ENCODE measurements around the gene KRT8. TPM values are rescaled to one million over a fixed set of nuclear protein-coding genes. Genes with fewer than 3 reads are reported as not detected.

KRT8 gene
- total RNA-seq, 2 experiments from 2014 or later = 0.26 to 0.41 TPM

DNA sequence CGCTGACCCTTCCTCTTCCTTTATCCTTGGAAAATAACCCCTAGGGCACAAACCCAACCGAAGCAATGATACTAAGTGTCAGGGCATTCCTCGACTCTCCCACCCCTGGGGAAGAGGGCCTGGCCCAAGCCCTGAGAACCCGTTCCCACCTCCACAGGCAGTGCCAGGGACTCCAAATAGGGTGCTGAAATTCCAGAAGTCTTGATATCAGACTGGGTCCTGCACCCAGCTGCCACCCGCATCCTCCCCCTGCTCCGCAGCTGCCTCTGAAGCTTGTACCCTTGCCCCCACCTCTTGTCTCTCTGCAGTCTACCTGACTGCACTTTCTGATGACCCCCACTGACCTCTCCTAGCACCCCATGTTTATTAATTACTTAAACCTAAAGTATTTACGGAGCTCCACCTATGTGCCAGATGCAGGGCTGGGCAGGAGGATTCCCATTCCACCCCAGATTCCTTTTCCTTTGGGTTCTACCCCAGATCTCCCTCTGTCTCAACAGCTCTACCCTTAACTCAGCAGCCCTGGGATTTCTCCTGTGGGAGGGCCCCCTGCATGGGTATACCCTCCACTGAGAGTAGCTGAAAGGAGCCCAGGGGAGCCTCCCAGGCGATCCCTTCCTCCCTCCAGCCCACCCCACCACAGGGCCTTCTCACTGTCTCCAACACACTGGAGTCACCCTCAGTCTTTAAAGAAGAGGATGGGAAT, 40.0 kb upstream of the KRT8 start:
- no peak overlapping the region for H3K27ac Mint-ChIP-seq
- CTCF ChIA-PET = interaction anchor here (0.8 kb wide), 1 partner anchor 36 kb away, joined by 4 read pairs; no protein-coding TSS in a partner anchor
- no peaks in the 10 kb centered on the region for H3K36me3 Mint-ChIP-seq
- H3K4me3 Mint-ChIP-seq = no peak overlapping the region
- no peak for DNase-seq
- peaks cover 2% of the 10 kb centered on the region for H3K4me1 Mint-ChIP-seq
- ATAC-seq = no peak
- peaks cover 32% of the 10 kb centered on the region for H3K27me3 Mint-ChIP-seq
- no peaks in the 10 kb centered on the region for H3K9me3 Mint-ChIP-seq (ENCODE audit: low read depth)

- Mint-ChIP-seq H3K27me3 (peaks cover 28% of the 10 kb centered on the region), H3K36me3 (no peaks in the 10 kb centered on the region), H3K4me3 (no peak overlapping the region), H3K9me3 (ENCODE audit: low read depth) (no peaks in the 10 kb centered on the region), H3K4me1 (no peaks in the 10 kb centered on the region), H3K27ac (no peak overlapping the region)
- ATAC-seq = no peak
- CTCF ChIA-PET = interaction anchor here (1.4 kb wide), 2 partner anchors 8 to 57 kb away, joined by 3 read pairs; no protein-coding TSS in a partner anchor
- no peak for DNase-seq
Measured at GRCh38 chr12:52942901-52943181, 38.0 kb upstream of the KRT8 start.

GRCh38 chr12:52942066-52942900, 37.4 kb upstream of the KRT8 start:
- H3K9me3 Mint-ChIP-seq (ENCODE audit: low read depth) = no peaks in the 10 kb centered on the region
- no peak for ATAC-seq
- no peak overlapping the region for H3K4me3 Mint-ChIP-seq
- H3K27me3 Mint-ChIP-seq = peaks cover 26% of the 10 kb centered on the region
- H3K36me3 Mint-ChIP-seq = no peaks in the 10 kb centered on the region
- CTCF ChIA-PET = interaction anchor here (1.3 to 1.4 kb wide), 3 partner anchors 9 to 57 kb away, joined by 3 to 7 read pairs (median 3); no protein-coding TSS in a partner anchor
- H3K27ac Mint-ChIP-seq = no peak overlapping the region
- no peaks in the 10 kb centered on the region for H3K4me1 Mint-ChIP-seq
- no peak for DNase-seq

DNA sequence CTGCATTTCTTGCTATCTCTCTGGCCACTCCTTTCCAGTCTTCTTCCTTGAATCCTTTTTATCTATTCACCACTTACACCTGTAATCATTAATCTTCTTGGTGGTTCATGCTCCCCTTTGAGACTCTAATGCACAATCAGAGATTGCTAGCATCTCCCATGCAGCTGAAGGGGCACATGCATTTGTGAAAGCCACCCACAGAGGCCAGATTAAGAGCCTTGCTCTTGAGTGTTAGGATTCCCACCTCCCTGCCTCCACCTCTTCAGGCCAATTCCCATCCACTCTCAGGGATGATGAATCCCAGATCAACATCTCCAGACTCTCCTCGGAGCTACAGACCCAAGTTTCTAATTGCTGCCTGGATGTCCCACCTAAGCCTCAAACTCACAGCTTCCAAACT, 24.7 kb upstream of the KRT8 start:
- Mint-ChIP-seq H3K9me3 (ENCODE audit: low read depth) (no peaks in the 10 kb centered on the region), H3K36me3 (no peaks in the 10 kb centered on the region), H3K4me3 (no peak overlapping the region), H3K4me1 (peaks cover 6% of the 10 kb centered on the region), H3K27ac (no peak overlapping the region), H3K27me3 (peaks cover 10% of the 10 kb centered on the region)
- CTCF ChIA-PET = no interaction called here
- DNase-seq (no peak), ATAC-seq (no peak)

GRCh38 chr12:52927964-52928363, 23.1 kb upstream of the KRT8 start:
- H3K36me3 Mint-ChIP-seq = no peaks in the 10 kb centered on the region
- peaks cover 6% of the 10 kb centered on the region for H3K4me1 Mint-ChIP-seq
- CTCF ChIA-PET = no interaction called here
- H3K27ac Mint-ChIP-seq = no peak overlapping the region
- DNase-seq (no peak), ATAC-seq (no peak)
- H3K4me3 Mint-ChIP-seq = no peak overlapping the region
- H3K9me3 Mint-ChIP-seq (ENCODE audit: low read depth) = no peaks in the 10 kb centered on the region
- peaks cover 10% of the 10 kb centered on the region for H3K27me3 Mint-ChIP-seq

DNA sequence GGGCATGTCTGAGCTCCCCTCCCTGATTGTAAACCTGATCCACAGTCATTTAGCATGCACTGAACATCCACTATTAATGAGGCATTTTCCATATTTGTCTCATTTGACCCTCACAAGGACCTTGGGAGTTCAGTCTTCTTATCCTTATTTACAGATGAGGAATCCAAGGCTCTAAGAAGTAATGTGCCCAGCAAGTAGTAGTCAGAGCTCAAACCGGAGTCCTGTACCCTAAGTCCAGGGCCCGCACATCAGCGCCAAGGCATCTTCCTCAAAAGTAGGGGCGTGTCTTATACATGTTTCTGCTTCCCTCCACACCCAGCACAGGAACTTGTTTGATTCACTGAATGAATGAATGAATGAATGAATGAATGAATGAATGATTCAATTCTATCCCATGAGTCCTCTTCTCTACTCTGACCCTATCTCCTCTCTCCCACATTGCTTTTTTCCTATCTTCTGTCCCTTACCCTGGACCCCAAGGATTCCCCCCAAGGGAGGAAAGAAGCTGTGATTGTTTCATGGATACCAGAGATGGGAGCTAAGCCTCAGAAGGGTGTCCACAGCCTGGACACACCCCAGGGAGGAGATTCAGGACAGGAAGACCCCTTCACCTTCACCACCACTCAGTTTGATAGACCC, 21.8 kb upstream of the KRT8 start:
- no peak for DNase-seq
- no peak for ATAC-seq
- no peak overlapping the region for H3K27ac Mint-ChIP-seq
- peaks cover 8% of the 10 kb centered on the region for H3K27me3 Mint-ChIP-seq
- no peak overlapping the region for H3K4me3 Mint-ChIP-seq
- H3K4me1 Mint-ChIP-seq = peaks cover 6% of the 10 kb centered on the region
- H3K9me3 Mint-ChIP-seq (ENCODE audit: low read depth) = no peaks in the 10 kb centered on the region
- CTCF ChIA-PET = interaction anchor here (1.0 to 1.2 kb wide), 2 partner anchors 41 to 54 kb away, joined by 3 read pairs; no protein-coding TSS in a partner anchor
- H3K36me3 Mint-ChIP-seq = no peaks in the 10 kb centered on the region

DNA sequence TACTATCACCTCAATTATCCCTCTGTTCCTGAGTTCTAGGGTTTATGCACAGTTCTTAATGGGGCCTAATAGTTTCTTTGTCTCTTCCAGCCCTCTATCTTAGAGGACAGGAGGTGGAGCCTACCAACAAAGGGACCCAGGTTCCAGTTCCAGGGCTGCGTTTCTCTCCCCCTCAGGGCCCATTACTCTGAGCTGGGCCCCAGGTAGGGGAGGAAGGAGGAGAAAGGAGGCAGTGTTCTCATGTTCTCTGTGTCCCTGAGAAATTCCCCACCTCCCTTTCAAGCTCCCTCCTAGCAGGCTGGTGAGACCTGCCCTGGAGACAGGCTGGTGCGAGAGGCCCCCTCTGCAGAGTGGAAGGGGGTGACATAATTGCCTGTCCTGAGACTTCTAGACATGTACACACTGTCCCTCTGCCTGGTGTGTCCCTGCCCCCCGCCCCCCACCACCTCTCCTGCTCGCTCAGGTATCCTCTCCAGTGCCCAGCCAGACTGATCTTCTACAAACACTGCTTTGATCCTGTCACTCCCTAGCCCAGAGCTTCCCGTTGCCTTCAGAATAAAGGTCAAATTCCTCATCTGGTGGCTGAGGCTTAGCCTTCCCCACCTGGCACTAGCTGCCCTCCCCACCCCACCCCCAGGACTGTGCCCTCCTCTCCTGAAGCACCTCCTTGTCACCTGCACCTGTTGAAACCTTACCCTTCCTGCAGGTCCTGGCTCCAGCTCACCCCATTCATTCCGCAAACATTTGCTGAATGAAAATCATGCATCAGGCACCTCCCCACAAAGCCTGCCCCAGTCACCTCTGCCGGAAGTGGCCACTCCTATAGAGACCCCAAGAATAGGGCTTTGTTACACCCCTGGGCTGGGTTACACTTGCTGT, 21.1 kb upstream of the KRT8 start:
- ATAC-seq (no peak), DNase-seq (no peak)
- Mint-ChIP-seq H3K36me3 (no peaks in the 10 kb centered on the region), H3K4me3 (no peak overlapping the region), H3K27ac (no peak overlapping the region), H3K27me3 (peaks cover 8% of the 10 kb centered on the region), H3K9me3 (ENCODE audit: low read depth) (no peaks in the 10 kb centered on the region), H3K4me1 (peaks cover 6% of the 10 kb centered on the region)
- CTCF ChIA-PET = interaction anchor here (1.0 to 1.2 kb wide), 2 partner anchors 41 to 55 kb away, joined by 3 read pairs; no protein-coding TSS in a partner anchor

GRCh38 chr12:52924764-52925716, 20.2 kb upstream of the KRT8 start:
- ATAC-seq = no peak
- Mint-ChIP-seq H3K9me3 (ENCODE audit: low read depth) (no peaks in the 10 kb centered on the region), H3K36me3 (no peaks in the 10 kb centered on the region), H3K4me3 (no peak overlapping the region), H3K27me3 (peaks cover 10% of the 10 kb centered on the region), H3K27ac (no peak overlapping the region), H3K4me1 (peaks cover 6% of the 10 kb centered on the region)
- CTCF ChIA-PET = interaction anchor here (2.0 kb wide), 1 partner anchor 44 kb away, joined by 6 read pairs; no protein-coding TSS in a partner anchor
- DNase-seq = no peak

DNA sequence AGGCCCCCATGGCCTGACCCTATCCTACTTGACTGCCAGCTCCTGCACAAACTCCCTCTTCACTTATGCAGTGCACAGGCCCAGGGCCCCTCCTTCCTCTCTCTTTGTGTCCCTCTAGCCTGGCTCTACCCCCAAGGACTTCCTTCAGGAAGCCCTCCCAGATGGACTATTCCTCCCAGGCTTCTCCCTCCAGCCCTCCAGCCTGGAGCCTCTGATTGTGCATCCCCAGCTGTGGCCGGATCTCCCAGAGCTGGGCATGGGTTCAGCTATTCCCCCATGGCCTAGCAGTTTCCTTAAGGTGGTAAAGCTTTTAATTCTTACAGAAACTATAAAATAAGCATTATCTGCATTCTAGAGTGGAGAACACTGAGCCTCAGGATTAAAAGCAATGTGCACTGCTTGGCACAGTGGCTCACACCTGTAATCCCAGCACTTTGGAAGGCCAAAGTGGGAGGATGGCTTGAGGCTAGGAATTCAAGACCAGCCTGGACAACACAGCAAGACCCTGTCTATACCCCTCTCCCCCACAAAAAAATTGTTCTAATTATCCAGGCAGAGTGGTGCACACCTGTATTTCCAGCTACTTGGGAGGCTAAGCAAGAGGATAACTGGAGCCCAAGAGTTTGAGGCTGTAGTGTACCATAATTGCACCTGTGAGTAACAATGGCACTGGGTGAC, 16.8 kb upstream of the KRT8 start:
- H3K27ac Mint-ChIP-seq = no peak overlapping the region
- H3K9me3 Mint-ChIP-seq (ENCODE audit: low read depth) = no peaks in the 10 kb centered on the region
- no peak overlapping the region for H3K4me3 Mint-ChIP-seq
- ATAC-seq = no peak
- DNase-seq = no peak
- peaks cover 12% of the 10 kb centered on the region for H3K27me3 Mint-ChIP-seq
- no peaks in the 10 kb centered on the region for H3K36me3 Mint-ChIP-seq
- H3K4me1 Mint-ChIP-seq = peaks cover 6% of the 10 kb centered on the region
- CTCF ChIA-PET = interaction anchor here (0.6 to 1.2 kb wide), 3 partner anchors 42 to 60 kb away, joined by 3 read pairs; no protein-coding TSS in a partner anchor

- ATAC-seq = no peak
- no peak overlapping the region for H3K4me3 Mint-ChIP-seq
- no peaks in the 10 kb centered on the region for H3K36me3 Mint-ChIP-seq
- DNase-seq = no peak
- peaks cover 6% of the 10 kb centered on the region for H3K4me1 Mint-ChIP-seq
- H3K27ac Mint-ChIP-seq = no peak overlapping the region
- peaks cover 14% of the 10 kb centered on the region for H3K27me3 Mint-ChIP-seq
- CTCF ChIA-PET = interaction anchor here (0.6 to 2.2 kb wide), 4 partner anchors 36 to 60 kb away, joined by 3 to 8 read pairs (median 4); no protein-coding TSS in a partner anchor
- H3K9me3 Mint-ChIP-seq (ENCODE audit: low read depth) = no peaks in the 10 kb centered on the region
Measured at GRCh38 chr12:52920937-52921336, 16.1 kb upstream of the KRT8 start.

GRCh38 chr12:52918784-52919183, 13.9 kb upstream of the KRT8 start:
- no peak overlapping the region for H3K27ac Mint-ChIP-seq
- no peak for DNase-seq
- no peaks in the 10 kb centered on the region for H3K36me3 Mint-ChIP-seq
- no peak overlapping the region for H3K4me3 Mint-ChIP-seq
- H3K27me3 Mint-ChIP-seq = peaks cover 17% of the 10 kb centered on the region
- H3K9me3 Mint-ChIP-seq (ENCODE audit: low read depth) = no peaks in the 10 kb centered on the region
- CTCF ChIA-PET = no interaction called here
- H3K4me1 Mint-ChIP-seq = no peaks in the 10 kb centered on the region
- no peak for ATAC-seq
